ENCODE data around the gene RRP12. TPM values are rescaled to one million over a fixed set of nuclear protein-coding genes. Genes with fewer than 3 reads are reported as not detected.

Gene RRP12
- total and polyA plus RNA-seq, 2 of the 4 experiments (the other 2 are of a cell fraction) = 21.5 to 23.3 TPM

DNA sequence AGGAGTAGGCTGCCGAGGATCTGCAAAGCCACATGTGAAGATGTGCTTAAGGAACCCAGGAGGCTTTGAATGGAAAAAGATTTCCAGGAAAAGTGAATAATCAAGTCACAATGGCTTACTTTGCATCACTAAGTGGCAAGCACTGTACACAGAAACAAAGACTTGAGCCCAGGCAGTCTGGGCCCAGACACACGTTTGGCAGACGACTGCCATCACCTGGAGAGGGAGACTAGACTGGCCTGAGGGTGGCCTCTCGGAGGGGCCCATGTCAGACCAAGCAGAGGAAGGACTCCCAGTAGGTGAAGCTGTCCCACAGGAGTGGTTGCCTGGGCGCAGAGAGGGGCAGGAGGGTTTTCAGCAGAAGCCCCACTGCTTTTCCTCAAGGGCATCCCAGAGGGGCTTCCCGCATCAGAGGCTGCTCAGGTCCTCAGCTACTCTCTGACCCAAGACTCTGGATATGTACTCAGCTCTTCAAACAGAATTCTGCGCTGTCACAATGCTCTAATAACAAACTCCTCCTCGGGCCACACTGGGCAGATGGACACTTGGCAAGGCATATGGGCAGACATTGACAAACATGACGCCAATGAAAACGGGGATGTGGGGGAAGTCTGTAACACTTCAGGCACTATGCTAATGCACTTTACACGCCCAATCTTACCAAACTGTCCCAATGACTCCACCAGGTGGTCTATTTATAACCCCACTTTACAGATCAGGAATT lies 38.7 kb downstream of the RRP12 start:
- ChIA-PET CTCF (no interaction called here), POLR2A (ENCODE audit: unreplicated experiment) (no interaction called here)
- Histone ChIP-seq H3K4me3 (ENCODE audit: insufficient read depth, low read depth, low read length) (no peak overlapping the region), H3K4me2 (ENCODE audit: low read depth, low read length) (no peak overlapping the region), H3K27ac (ENCODE audit: insufficient read depth, low read length) (no peak overlapping the region), H2AK5ac (ENCODE audit: low read depth, low read length) (no peak overlapping the region), H2BK15ac (ENCODE audit: low read depth, low read length) (no peak overlapping the region), H3K14ac (replicated peaks; ENCODE audit: low read depth, low read length) (no peak overlapping the region), H2BK120ac (ENCODE audit: low read depth, low read length) (no peak overlapping the region), H3K56ac (ENCODE audit: extremely low read depth, insufficient read depth, low read length) (no peak overlapping the region), H4K91ac (ENCODE audit: insufficient read depth, low read depth, low read length) (no peak overlapping the region), H3K18ac (ENCODE audit: low read depth, low read length) (no peak overlapping the region), H3K4me1 (ENCODE audit: control insufficient read depth, insufficient read depth, low read length) (no peaks in the 10 kb centered on the region), H3K4ac (ENCODE audit: low read depth, low read length) (no peak overlapping the region), H3K79me1 (ENCODE audit: low read depth in 1 of 2, low read length in 2 of 2) (no peaks in the 10 kb centered on the region), H4K20me1 (ENCODE audit: insufficient read depth, low read length) (no peaks in the 10 kb centered on the region), H2BK20ac (ENCODE audit: low read depth, low read length) (no peak overlapping the region), H4K5ac (ENCODE audit: low read depth, low read length) (no peak overlapping the region), H3K23ac (ENCODE audit: low read depth, low read length) (no peak overlapping the region), H4K8ac (ENCODE audit: low read depth in 2 of 2, low read length in 2 of 2) (no peak overlapping the region), H3K9me3 (ENCODE audit: control insufficient read depth, insufficient read depth, low read length) (no peaks in the 10 kb centered on the region), H3K36me3 (ENCODE audit: control insufficient read depth, insufficient read depth, low read length) (peaks cover 39% of the 10 kb centered on the region), H3K9ac (ENCODE audit: low read depth, low read length) (no peak overlapping the region), H2AK9ac (replicated peaks; ENCODE audit: low read depth, low read length, poor library complexity) (no peak overlapping the region), H2BK5ac (ENCODE audit: low read depth, low read length, poor library complexity, severe bottlenecking) (no peak overlapping the region), H3K27me3 (ENCODE audit: control insufficient read depth, insufficient read depth, low read length) (no peaks in the 10 kb centered on the region), H3K9me1 (ENCODE audit: insufficient read depth, low read length) (0 out of 2 replicates have a peak, but pooled peaks cover 3% of the 10 kb centered on the region), H2AFZ (replicated peaks; ENCODE audit: low read length, poor library complexity) (no peak overlapping the region)
- dilution Hi-C loops (cut with HindIII; ENCODE audit: low sequenced_read_pairs, unreplicated experiment) = no loop called here
- no TSS peak for BruUV-seq (replicated peaks)
- 90% methylated on average over 2 of the region's 11 CpGs; no CpG with 5 or more reads in 1 of the 2 experiments for WGBS, 2 experiments (ENCODE audit: extremely low coverage in 2 of 2, insufficient read length in 1 of 2)
- no peak for DNase-seq
- intact Hi-C loops (cut with micrococcal nuclease) = no loop called here
- TF ChIP-seq, protein P1, sequence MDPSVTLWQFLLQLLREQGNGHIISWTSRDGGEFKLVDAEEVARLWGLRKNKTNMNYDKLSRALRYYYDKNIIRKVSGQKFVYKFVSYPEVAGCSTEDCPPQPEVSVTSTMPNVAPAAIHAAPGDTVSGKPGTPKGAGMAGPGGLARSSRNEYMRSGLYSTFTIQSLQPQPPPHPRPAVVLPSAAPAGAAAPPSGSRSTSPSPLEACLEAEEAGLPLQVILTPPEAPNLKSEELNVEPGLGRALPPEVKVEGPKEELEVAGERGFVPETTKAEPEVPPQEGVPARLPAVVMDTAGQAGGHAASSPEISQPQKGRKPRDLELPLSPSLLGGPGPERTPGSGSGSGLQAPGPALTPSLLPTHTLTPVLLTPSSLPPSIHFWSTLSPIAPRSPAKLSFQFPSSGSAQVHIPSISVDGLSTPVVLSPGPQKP (IDR thresholded peaks at IDR 0.05; ENCODE audit: borderline replicate concordance, low read depth, low read length) = no peak
- no peak for TF ChIP-seq MAZ (IDR thresholded peaks at IDR 0.05; ENCODE audit: borderline replicate concordance, low read depth, low read length)
- TF ChIP-seq, protein P2, sequence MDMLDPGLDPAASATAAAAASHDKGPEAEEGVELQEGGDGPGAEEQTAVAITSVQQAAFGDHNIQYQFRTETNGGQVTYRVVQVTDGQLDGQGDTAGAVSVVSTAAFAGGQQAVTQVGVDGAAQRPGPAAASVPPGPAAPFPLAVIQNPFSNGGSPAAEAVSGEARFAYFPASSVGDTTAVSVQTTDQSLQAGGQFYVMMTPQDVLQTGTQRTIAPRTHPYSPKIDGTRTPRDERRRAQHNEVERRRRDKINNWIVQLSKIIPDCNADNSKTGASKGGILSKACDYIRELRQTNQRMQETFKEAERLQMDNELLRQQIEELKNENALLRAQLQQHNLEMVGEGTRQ (IDR thresholded peaks at IDR 0.05; ENCODE audit: low read depth, low read length) = no peak
- no peak for ATAC-seq (ENCODE audit: low read depth)
- in situ Hi-C loops (cut with MboI; ENCODE audit: low sequenced_read_pairs) = no loop called here

Measured in IMR-90 (cell line).